ENCODE data around the gene AMFR. TPM values are rescaled to one million over a fixed set of nuclear protein-coding genes. Genes with fewer than 3 reads are reported as not detected.

AMFR gene
- total RNA-seq = 107 and 112 TPM in 2 replicates

GRCh38 chr16:56425439-56425832 lies at the start of gene AMFR:
TSS of gene AMFR (minus strand) at chr16:56425545. CDS start at chr16:56425327, 218 bp downstream.

GRCh38 chr16:56450986-56451752 lies 25.8 kb upstream of the AMFR start, which contains the start of the genes NUDT21 and OGFOD1:
TSS of gene NUDT21 (minus strand) at chr16:56451332. CDS start at chr16:56451202, 130 bp downstream.
TSS of gene OGFOD1 (plus strand) at chr16:56451554. CDS start at chr16:56451613, 59 bp downstream.

Other genes starting within 250 kb of the AMFR start
- 0.09 and 0.78 TPM in 2 replicates for gene GNAO1, start 234.1 kb downstream of the AMFR start, total RNA-seq
- 63.7 and 67.4 TPM in 2 replicates for gene NUDT21, start 25.8 kb upstream of the AMFR start, total RNA-seq
- 49.7 and 62.8 TPM in 2 replicates for gene OGFOD1, start 26.0 kb upstream of the AMFR start, total RNA-seq
- gene BBS2, start 94.5 kb upstream of the AMFR start, total RNA-seq = 29.3 and 35.9 TPM in 2 replicates
- gene MT4, start 139.5 kb upstream of the AMFR start, total RNA-seq = not detected in 2 replicates
- not detected in 2 replicates for gene MT3, start 164.0 kb upstream of the AMFR start, total RNA-seq
- gene MT2A, start 183.0 kb upstream of the AMFR start, total RNA-seq = 602 and 1,004 TPM in 2 replicates
- gene MT1E, start 200.2 kb upstream of the AMFR start, total RNA-seq = 367 and 549 TPM in 2 replicates
- gene MT1M, start 207.1 kb upstream of the AMFR start, total RNA-seq = not detected in 2 replicates
- gene MT1A, start 213.1 kb upstream of the AMFR start, total RNA-seq = not detected in 2 replicates
- not detected in 2 replicates for gene MT1B, start 226.3 kb upstream of the AMFR start, total RNA-seq
- gene MT1F, start 232.4 kb upstream of the AMFR start, total RNA-seq = 1.5 and 6.8 TPM in 2 replicates
- 1.1 TPM in 1 of 2 replicates, not detected in the other for gene MT1G, start 242.5 kb upstream of the AMFR start, total RNA-seq
- not detected in 2 replicates for gene MT1H, start 244.3 kb upstream of the AMFR start, total RNA-seq

All from airway epithelial cell (primary cell).